Measurements from ENCODE around the gene SCUBE3.

The SCUBE3 gene

GRCh38 chr6:35213824-35214756 is at the start of gene SCUBE3:
SCUBE3 (plus strand) TSS chr6:35213956; CDS start chr6:35214419, 463 bp downstream.
- Histone ChIP-seq H3K36me3 (ENCODE audit: insufficient read depth, low read length) (no peaks in the 10 kb centered on the region), H3K27ac (ENCODE audit: low read depth, low read length, poor library complexity, severe bottlenecking) (no peak within 1 kb of the TSS), H3K9ac (ENCODE audit: low read length) (no peak within 1 kb of the TSS), H3K9me2 (ENCODE audit: low read depth, low read length) (no peaks in the 10 kb centered on the region), H3K4me3 (ENCODE audit: low read depth, low read length, poor library complexity, severe bottlenecking) (peak within 1 kb of the TSS; percentile 29), H3K79me2 (ENCODE audit: insufficient read depth, low read length) (no peaks in the 10 kb centered on the region), H3K9me3 (ENCODE audit: low read length) (no peaks in the 10 kb centered on the region), H4K20me1 (ENCODE audit: insufficient read depth, low read length) (no peaks in the 10 kb centered on the region), H3F3A (ENCODE audit: insufficient read depth, low read length) (no peaks in the 10 kb centered on the region), H2AFZ (ENCODE audit: low read length) (no peak within 1 kb of the TSS), H3K4me2 (ENCODE audit: low read length) (peak within 1 kb of the TSS; percentile 48; the same call in 1 of the 2 replicates), H3K27me3 (ENCODE audit: insufficient read depth, low read length) (peaks cover 9% of the 10 kb centered on the region), H3K4me1 (ENCODE audit: insufficient read depth, low read length, severe bottlenecking) (no peaks in the 10 kb centered on the region)
- TF ChIP-seq CTCF (IDR thresholded peaks at IDR 0.05; ENCODE audit: low read length) (no peak), EZH2 (IDR thresholded peaks at IDR 0.05; ENCODE audit: borderline replicate concordance, low read length) (no peak)

GRCh38 chr6:35164277-35164676 is 49.5 kb upstream of the SCUBE3 start:
- no peak overlapping the region for H2AFZ ChIP-seq (ENCODE audit: low read length)
- no peaks in the 10 kb centered on the region for H3K27me3 ChIP-seq (ENCODE audit: insufficient read depth, low read length)
- no peaks in the 10 kb centered on the region for H3K79me2 ChIP-seq (ENCODE audit: insufficient read depth, low read length)
- no peak overlapping the region for H3K9ac ChIP-seq (ENCODE audit: low read length)
- no peaks in the 10 kb centered on the region for H3K9me3 ChIP-seq (ENCODE audit: low read length)
- TF ChIP-seq CTCF (IDR thresholded peaks at IDR 0.05; ENCODE audit: low read length) (no peak), EZH2 (IDR thresholded peaks at IDR 0.05; ENCODE audit: borderline replicate concordance, low read length) (no peak)
- no peaks in the 10 kb centered on the region for H4K20me1 ChIP-seq (ENCODE audit: insufficient read depth, low read length)
- H3K9me2 ChIP-seq (ENCODE audit: low read depth, low read length) = no peaks in the 10 kb centered on the region
- H3K4me3 ChIP-seq (ENCODE audit: low read depth, low read length, poor library complexity, severe bottlenecking) = no peak overlapping the region
- no peaks in the 10 kb centered on the region for H3K4me1 ChIP-seq (ENCODE audit: insufficient read depth, low read length, severe bottlenecking)
- H3K36me3 ChIP-seq (ENCODE audit: insufficient read depth, low read length) = no peaks in the 10 kb centered on the region
- H3K27ac ChIP-seq (ENCODE audit: low read depth, low read length, poor library complexity, severe bottlenecking) = no peak overlapping the region
- no peak overlapping the region for H3K4me2 ChIP-seq (ENCODE audit: low read length)
- no peaks in the 10 kb centered on the region for H3F3A ChIP-seq (ENCODE audit: insufficient read depth, low read length)

- Histone ChIP-seq H3K4me2 (ENCODE audit: low read length) (no peak overlapping the region), H3F3A (ENCODE audit: insufficient read depth, low read length) (no peaks in the 10 kb centered on the region), H3K9me3 (ENCODE audit: low read length) (no peaks in the 10 kb centered on the region), H3K9me2 (ENCODE audit: low read depth, low read length) (no peaks in the 10 kb centered on the region), H3K27ac (ENCODE audit: low read depth, low read length, poor library complexity, severe bottlenecking) (no peak overlapping the region), H4K20me1 (ENCODE audit: insufficient read depth, low read length) (no peaks in the 10 kb centered on the region), H3K79me2 (ENCODE audit: insufficient read depth, low read length) (no peaks in the 10 kb centered on the region), H3K36me3 (ENCODE audit: insufficient read depth, low read length) (no peaks in the 10 kb centered on the region), H3K4me1 (ENCODE audit: insufficient read depth, low read length, severe bottlenecking) (no peaks in the 10 kb centered on the region), H3K27me3 (ENCODE audit: insufficient read depth, low read length) (no peaks in the 10 kb centered on the region), H2AFZ (ENCODE audit: low read length) (no peak overlapping the region), H3K9ac (ENCODE audit: low read length) (no peak overlapping the region), H3K4me3 (ENCODE audit: low read depth, low read length, poor library complexity, severe bottlenecking) (no peak overlapping the region)
- TF ChIP-seq EZH2 (IDR thresholded peaks at IDR 0.05; ENCODE audit: borderline replicate concordance, low read length) = no peak
- TF ChIP-seq CTCF (IDR thresholded peaks at IDR 0.05; ENCODE audit: low read length) = no peak
Measured at GRCh38 chr6:35164868-35165267, 48.9 kb upstream of the SCUBE3 start.
